Endodermal cell (in vitro differentiated cells): ENCODE measurements around the gene NR6A1. TPM values are rescaled to one million over a fixed set of nuclear protein-coding genes. Genes with fewer than 3 reads are reported as not detected.

Experiments used
- DNase-seq: peaks from one replicate; pipeline ENCODE4 v3.0.0-alpha.2; 2017
- H3K27ac ChIP-seq: 2 replicates; pipeline ENCODE4 v1.5.1; 2013; ENCODE audit warnings: mild to moderate bottlenecking, low read depth, low read length, moderate library complexity
- H3K27me3 ChIP-seq: 2 replicates; pipeline ENCODE4 v1.6.1; 2013; ENCODE audit warnings: mild to moderate bottlenecking, low read length, moderate library complexity; ENCODE audit not compliant: insufficient read depth, control insufficient read depth, poor library complexity, severe bottlenecking
- H3K36me3 ChIP-seq: 2 replicates; pipeline ENCODE4 v1.7.0; 2013; ENCODE audit warnings: mild to moderate bottlenecking, low read length, moderate library complexity; ENCODE audit not compliant: control insufficient read depth, insufficient read depth
- H3K4me1 ChIP-seq: one replicate; pipeline ENCODE4 v1.7.0; 2013; ENCODE audit warnings: low read length; ENCODE audit not compliant: control insufficient read depth, insufficient read depth
- H3K4me3 ChIP-seq: 2 replicates; pipeline ENCODE4 v1.5.1; 2013; ENCODE audit warnings: mild to moderate bottlenecking, low read length, moderate library complexity
- H3K9ac ChIP-seq: 2 replicates; pipeline ENCODE4 v1.6.1; 2013; ENCODE audit warnings: mild to moderate bottlenecking, low read length, moderate library complexity; ENCODE audit not compliant: poor library complexity, severe bottlenecking; ENCODE audit errors: extremely low read depth
- H3K9me3 ChIP-seq: 2 replicates; pipeline ENCODE4 v1.6.1; 2013; ENCODE audit warnings: mild to moderate bottlenecking, low read length, moderate library complexity; ENCODE audit not compliant: control insufficient read depth
- H3K27ac Mint-ChIP-seq: 2 replicates; pipeline ENCODE4 v1.8.0; 2020; ENCODE audit warnings: mixed read lengths
- H3K27me3 Mint-ChIP-seq: 2 replicates; pipeline ENCODE4 v1.8.0; 2021; ENCODE audit warnings: mild to moderate bottlenecking, mixed read lengths; ENCODE audit not compliant: insufficient read depth
- H3K36me3 Mint-ChIP-seq: 2 replicates; pipeline ENCODE4 v1.8.0; 2020; ENCODE audit warnings: low read depth, mixed read lengths
- H3K4me1 Mint-ChIP-seq: 2 replicates; pipeline ENCODE4 v1.8.0; 2020; ENCODE audit warnings: mixed read lengths
- H3K4me3 Mint-ChIP-seq: 2 replicates; pipeline ENCODE4 v1.8.0; 2020; ENCODE audit warnings: mild to moderate bottlenecking, moderate library complexity, mixed read lengths
- H3K9me3 Mint-ChIP-seq: 2 replicates; pipeline ENCODE4 v1.8.0; 2020; ENCODE audit warnings: mild to moderate bottlenecking, mixed read lengths
- WGBS, 2 experiments: methylation state at CpG; one replicate each; pipeline versions ENCODE4 v1.1.5 to v1.1.7; 2013; ENCODE audit warnings: missing lambda C conversion rate in 2 of 2, mixed read lengths in 1 of 2; ENCODE audit not compliant: insufficient coverage in 1 of 2, insufficient read length in 1 of 2; 5-methylcytosine and 5-hydroxymethylcytosine counted together
- total RNA-seq, 2 donors: library from RNA; stranded (reverse); fragmentation: NEBNext Ultra II Directional in 1 of 2; extraction: Animal tissue kit (Norgen Biotek cat#: 25700) in 1 of 2; gene quantifications; 2 replicates in 1 of 2; 3 replicates in 1 of 2; pipeline ENCODE4 v1.2.1, GENCODE V29; 2021
- TF ChIP-seq, protein P1 (sequence below): fragments of 200-600 bp; sonication (generic); conservative IDR thresholded peaks from 2 replicates; pipeline ENCODE4 v1.5.0; 2021; ENCODE audit warnings: antibody characterized with exemption, mild to moderate bottlenecking

The NR6A1 gene
- total RNA-seq, 2 donors from 2014 or later = 168 to 206 TPM

DNA sequence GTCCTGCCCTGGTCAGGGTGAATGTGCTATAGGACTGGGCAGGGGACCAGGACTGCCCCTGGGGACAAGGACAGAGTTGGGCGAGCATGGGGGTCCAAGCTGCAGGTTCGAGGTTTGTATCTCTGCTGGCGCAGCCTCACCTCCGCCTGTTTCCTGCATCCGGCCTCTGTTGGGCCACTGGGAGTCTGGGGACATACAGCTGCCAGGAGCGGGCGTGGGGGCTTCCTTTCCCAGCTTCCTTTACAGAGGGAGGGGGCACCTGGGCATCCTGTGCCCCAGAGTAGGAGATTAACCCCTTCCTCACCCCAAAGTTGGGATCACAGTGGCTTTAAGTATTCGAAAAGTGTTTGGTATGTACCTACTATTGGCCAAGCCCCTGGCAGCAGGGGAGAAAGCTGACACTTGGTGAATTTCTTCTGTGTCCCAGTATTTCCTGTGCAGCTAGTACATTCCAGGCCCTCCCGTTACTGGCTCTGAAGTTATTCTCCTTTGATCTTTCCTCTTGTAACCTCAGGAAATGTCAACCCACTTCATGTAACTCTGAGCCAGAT, 24.8 kb upstream of the NR6A1 start:
- 70 to 77% methylated on average over 4 to 9 of the region's 9 CpGs for WGBS, 2 experiments
- no peaks in the 10 kb centered on the region for H3K9me3 ChIP-seq
- peaks cover 9% of the 10 kb centered on the region for H3K4me1 Mint-ChIP-seq
- no peak overlapping the region for H3K27ac ChIP-seq
- peaks cover 6% of the 10 kb centered on the region for H3K36me3 Mint-ChIP-seq
- H3K4me1 ChIP-seq = no peaks in the 10 kb centered on the region
- H3K4me3 ChIP-seq = no peak overlapping the region
- no peak overlapping the region for H3K9ac ChIP-seq
- no peak for DNase-seq
- H3K27me3 ChIP-seq = no peaks in the 10 kb centered on the region
- H3K4me3 Mint-ChIP-seq = no peak overlapping the region
- no peaks in the 10 kb centered on the region for H3K36me3 ChIP-seq
- no peaks in the 10 kb centered on the region for H3K27me3 Mint-ChIP-seq
- TF ChIP-seq, protein P1, sequence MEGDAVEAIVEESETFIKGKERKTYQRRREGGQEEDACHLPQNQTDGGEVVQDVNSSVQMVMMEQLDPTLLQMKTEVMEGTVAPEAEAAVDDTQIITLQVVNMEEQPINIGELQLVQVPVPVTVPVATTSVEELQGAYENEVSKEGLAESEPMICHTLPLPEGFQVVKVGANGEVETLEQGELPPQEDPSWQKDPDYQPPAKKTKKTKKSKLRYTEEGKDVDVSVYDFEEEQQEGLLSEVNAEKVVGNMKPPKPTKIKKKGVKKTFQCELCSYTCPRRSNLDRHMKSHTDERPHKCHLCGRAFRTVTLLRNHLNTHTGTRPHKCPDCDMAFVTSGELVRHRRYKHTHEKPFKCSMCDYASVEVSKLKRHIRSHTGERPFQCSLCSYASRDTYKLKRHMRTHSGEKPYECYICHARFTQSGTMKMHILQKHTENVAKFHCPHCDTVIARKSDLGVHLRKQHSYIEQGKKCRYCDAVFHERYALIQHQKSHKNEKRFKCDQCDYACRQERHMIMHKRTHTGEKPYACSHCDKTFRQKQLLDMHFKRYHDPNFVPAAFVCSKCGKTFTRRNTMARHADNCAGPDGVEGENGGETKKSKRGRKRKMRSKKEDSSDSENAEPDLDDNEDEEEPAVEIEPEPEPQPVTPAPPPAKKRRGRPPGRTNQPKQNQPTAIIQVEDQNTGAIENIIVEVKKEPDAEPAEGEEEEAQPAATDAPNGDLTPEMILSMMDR = no peak
- H3K27ac Mint-ChIP-seq = no peak overlapping the region
- no peaks in the 10 kb centered on the region for H3K9me3 Mint-ChIP-seq

DNA sequence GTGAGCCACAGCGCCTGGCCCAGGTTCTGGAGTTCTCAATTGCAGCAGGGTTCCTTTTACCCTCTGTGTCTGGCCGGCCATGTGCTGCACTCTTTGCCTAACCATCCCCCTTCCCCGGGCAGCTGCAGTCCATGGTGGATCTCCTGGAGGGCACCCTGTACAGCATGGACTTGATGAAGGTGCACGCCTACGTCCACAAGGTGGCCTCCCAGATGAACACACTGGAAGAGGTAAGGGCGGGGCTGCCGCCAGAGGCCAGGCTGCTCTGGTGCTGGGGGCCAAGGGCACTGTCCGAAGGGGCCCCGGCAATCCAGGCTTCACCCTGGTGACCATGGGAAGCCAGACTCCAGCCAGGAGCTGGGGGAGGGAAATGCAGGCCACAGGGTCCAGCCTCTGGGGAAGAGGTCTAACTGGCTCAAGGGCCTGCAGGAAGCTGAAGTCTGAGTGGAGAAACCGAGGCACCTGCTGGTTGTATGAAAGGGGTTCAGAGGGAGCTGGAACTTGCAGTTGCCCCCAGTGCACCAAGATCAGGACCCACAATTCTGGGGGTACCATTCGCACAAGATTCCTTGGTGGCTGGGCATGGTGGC, 23.9 kb upstream of the NR6A1 start:
- H3K4me1 ChIP-seq = no peaks in the 10 kb centered on the region
- Mint-ChIP-seq H3K36me3 (peaks cover 6% of the 10 kb centered on the region), H3K27ac (no peak overlapping the region), H3K27me3 (no peaks in the 10 kb centered on the region), H3K4me1 (peaks cover 9% of the 10 kb centered on the region), H3K9me3 (no peaks in the 10 kb centered on the region), H3K4me3 (no peak overlapping the region)
- 94% methylated on average over 8 to 11 of the region's 11 CpGs for WGBS, 2 experiments
- H3K9ac ChIP-seq = no peak overlapping the region
- H3K9me3 ChIP-seq = no peaks in the 10 kb centered on the region
- no peak for DNase-seq
- no peaks in the 10 kb centered on the region for H3K36me3 ChIP-seq
- H3K27ac ChIP-seq = no peak overlapping the region
- no peak overlapping the region for H3K4me3 ChIP-seq
- TF ChIP-seq, protein P1 = peak; percentile 52
- no peaks in the 10 kb centered on the region for H3K27me3 ChIP-seq

DNA sequence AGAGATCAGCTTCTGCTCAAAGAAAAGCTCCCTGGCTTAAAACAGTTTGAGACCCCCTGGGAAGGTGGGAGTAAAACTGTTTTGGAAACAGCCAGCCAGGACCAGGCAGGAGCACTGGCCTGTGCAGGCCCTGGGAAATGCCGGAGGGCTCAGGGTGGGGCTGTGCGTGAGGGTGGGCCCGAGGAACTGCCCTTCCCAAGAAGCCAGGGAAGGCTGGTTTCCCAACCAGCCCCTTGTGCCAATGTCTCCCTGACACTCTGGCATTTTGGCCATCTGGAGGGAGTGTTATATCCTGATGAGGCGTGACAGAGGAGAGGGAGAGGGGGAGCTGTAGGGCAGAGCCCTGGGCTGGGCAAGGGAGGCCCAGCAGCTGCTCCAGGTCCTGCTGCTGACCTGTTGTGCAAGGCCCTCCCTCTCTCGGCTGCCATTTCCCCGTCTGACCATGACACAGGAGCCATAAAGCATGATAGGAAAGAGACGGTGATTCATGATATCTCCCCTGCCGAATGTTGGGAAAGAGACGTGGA, 22.0 kb upstream of the NR6A1 start:
- TF ChIP-seq, protein P1 = no peak
- Histone ChIP-seq H3K27ac (peak overlapping the region; percentile 66), H3K4me3 (no peak overlapping the region), H3K36me3 (no peaks in the 10 kb centered on the region), H3K4me1 (no peaks in the 10 kb centered on the region), H3K27me3 (no peaks in the 10 kb centered on the region), H3K9me3 (no peaks in the 10 kb centered on the region), H3K9ac (no peak overlapping the region)
- no peak for DNase-seq
- no peak overlapping the region for H3K4me3 Mint-ChIP-seq
- no peak overlapping the region for H3K27ac Mint-ChIP-seq
- peaks cover 9% of the 10 kb centered on the region for H3K4me1 Mint-ChIP-seq
- 81 to 90% methylated on average over 5 to 9 of the region's 9 CpGs for WGBS, 2 experiments
- H3K9me3 Mint-ChIP-seq = no peaks in the 10 kb centered on the region
- peaks cover 6% of the 10 kb centered on the region for H3K36me3 Mint-ChIP-seq
- no peaks in the 10 kb centered on the region for H3K27me3 Mint-ChIP-seq
